Measurements from ENCODE around the gene PNCK.

- TF ChIP-seq CTCF (conservative IDR thresholded peaks at IDR 0.05 in 1 of 2, IDR thresholded peaks at IDR 0.05 in 1 of 2; ENCODE audit: extremely low read depth in 1 of 2, insufficient read depth in 1 of 2, low read depth in 1 of 2, low read length in 2 of 2) (peak in 1 of 2 donors; percentile 36), EZH2 (IDR thresholded peaks at IDR 0.05; ENCODE audit: borderline replicate concordance, low read length) (no peak)
Measured at GRCh38 chrX:153689654-153690465, 16.2 kb upstream of the PNCK start.

All from mammary epithelial cell (primary cell).